Activated CD8-positive, alpha-beta memory T cell treated with anti-CD3 and anti-CD28 coated beads for 36 hours (primary cell): ENCODE results near the gene CCDC106. TPM values are rescaled to one million over a fixed set of nuclear protein-coding genes. Genes with fewer than 3 reads are reported as not detected.

Source experiments
- CTCF ChIA-PET: fragments of 350-600 bp; sonication (Branson Sonifier 250); formaldehyde crosslinking; loops from one replicate; lab custom pipeline; 2021; ENCODE audit warnings: antibody characterized with exemption; lab: Charles Lee
- POLR2A ChIA-PET: fragments of 350-600 bp; sonication (Branson Sonifier 250); formaldehyde crosslinking; loops from one replicate; lab custom pipeline; 2021; ENCODE audit warnings: antibody characterized with exemption; lab: Charles Lee
- total RNA-seq, 2 experiments: library from RNA; stranded (reverse); gene quantifications; one replicate each; pipeline ENCODE4 v1.2.3, GENCODE V29; 2021

Gene CCDC106
- total RNA-seq, 2 experiments from 2014 or later, result 4.3 to 4.4 TPM

DNA sequence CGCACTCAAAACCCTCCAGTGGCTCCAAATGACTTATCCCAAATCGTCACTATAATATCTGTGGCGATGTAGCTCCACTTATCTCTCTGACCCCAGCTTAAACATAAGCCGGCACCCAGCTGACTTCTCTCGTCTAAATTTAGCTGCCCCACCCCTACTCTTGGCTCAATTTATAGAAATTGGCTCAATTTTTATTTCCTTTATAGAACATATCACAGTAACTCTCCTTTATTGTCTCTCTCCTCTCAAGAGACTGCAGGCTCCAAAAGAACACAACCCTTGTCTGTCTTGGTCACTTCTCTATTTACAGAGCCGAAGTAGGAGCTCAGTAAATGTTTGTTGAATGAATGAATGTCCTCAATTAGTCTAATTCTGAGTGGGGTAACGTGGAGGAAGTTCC lies 24.5 kb upstream of the CCDC106 start:
- POLR2A ChIA-PET, result no interaction called here
- CTCF ChIA-PET, result interaction anchor here (0.6 to 2.2 kb wide), 4 partner anchors 8 to 42 kb away, joined by 3 to 10 read pairs (median 4); partner anchors contain the start of genes FIZ1 and ZNF524

DNA sequence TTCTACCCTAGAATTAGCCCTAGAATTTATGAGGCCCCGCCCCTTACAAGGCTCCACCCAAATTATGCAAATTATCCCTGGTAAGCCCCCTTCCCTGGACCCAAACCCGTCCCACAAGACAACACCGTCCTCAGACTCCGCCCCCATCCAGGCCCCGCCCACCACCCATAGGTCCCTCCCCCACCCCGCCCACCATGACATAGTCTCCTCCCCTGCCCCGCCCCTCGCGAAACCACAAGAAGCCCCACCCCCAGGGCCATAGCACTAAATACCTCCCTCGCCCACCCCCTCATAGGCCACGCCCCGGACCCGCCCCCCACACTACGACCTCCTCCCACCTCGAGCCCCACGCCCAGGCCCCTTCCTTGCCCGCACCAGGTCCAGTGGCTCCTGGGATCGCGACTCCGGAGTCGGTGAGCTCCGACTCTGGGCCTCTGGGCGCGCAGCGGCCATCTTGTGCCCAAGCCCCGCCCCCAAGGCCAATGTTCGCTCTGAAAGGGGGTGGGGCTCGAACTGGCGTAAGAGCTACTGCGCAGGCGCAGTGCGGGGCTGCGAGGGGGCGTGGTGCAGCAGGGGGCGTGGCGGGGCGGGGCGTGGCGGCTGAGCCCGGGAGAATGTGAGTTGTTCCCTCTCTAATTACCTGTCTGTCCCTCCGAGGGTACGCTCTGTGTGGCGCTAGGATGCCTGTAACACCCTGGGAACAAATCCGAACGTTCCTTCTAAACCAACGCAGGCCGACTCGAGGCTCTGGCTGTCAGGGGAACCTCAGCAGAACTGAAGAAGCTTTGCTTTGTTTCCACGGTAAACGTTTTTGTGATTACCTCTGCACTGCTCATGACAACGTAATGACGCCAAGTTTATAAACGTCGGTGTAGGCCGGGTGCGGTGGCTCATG lies 23.7 kb upstream of the CCDC106 start, which contains the start of gene ZNF784:
TSS of gene ZNF784 (minus strand) at position 458 of the 895 bp plus-strand sequence. CDS start at position 453, 5 bp downstream.
- ChIA-PET POLR2A (interaction anchor here (0.5 to 1.2 kb wide), 6 partner anchors 18 to 240 kb away, joined by 3 to 6 read pairs (median 5); partner anchors contain the start of genes FIZ1, ZNF524 and ZNF865), CTCF (interaction anchor here (0.6 to 3.2 kb wide), 9 partner anchors 8 to 120 kb away, joined by 3 to 19 read pairs (median 6); partner anchors contain the start of genes FIZ1, ZNF524 and ZNF865)

DNA sequence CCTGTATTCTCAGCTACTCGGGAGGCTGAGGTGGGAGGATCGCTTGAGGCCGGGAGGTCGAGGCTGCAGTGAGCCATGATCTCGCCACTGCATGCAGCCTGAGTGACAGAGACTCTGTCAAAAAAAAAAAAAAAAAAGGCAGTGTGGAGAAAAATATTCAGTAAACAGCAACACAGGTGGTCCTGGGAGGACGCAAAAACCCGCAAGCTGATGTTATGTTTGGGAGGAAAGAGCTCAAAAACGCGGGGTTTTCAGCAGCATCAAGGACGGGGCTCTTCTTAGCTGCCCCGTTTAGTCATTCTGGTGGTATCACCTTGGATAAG lies 23.0 kb upstream of the CCDC106 start:
- POLR2A ChIA-PET, result interaction anchor here (0.7 to 1.2 kb wide), 5 partner anchors 18 to 240 kb away, joined by 3 to 6 read pairs (median 4); partner anchors contain the start of genes FIZ1, ZNF524 and ZNF865
- CTCF ChIA-PET, result interaction anchor here (0.6 to 3.2 kb wide), 10 partner anchors 8 to 148 kb away, joined by 3 to 19 read pairs (median 6); partner anchors contain the start of genes FIZ1, ZNF524, ZNF628 and ZNF865

DNA sequence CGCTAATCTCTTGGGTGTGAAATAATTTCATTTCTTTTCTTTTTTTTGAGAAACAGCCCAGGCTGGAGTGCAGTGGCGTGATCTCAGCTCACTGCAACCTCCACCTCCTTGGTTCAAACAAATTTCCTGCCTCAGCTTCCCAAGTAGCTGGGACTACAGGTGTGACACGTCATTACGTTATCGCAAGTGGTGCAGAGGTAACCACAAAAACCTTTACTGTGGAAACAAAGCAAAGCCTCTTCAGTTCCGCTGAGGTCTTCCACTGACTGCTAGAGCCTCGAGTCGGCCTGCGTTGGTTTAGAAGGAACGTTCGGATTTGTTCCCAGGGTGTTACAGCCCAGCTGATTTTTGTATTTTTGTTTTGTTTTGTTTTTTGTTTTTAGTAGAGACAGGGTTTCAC lies 21.7 kb upstream of the CCDC106 start:
- ChIA-PET CTCF (interaction anchor here (0.9 to 3.2 kb wide), 9 partner anchors 11 to 158 kb away, joined by 3 to 19 read pairs (median 6); partner anchors contain the start of genes ZNF628 and ZNF865), POLR2A (interaction anchor here (0.9 kb wide), 1 partner anchor 17 kb away, joined by 3 read pairs; the partner anchor contains the start of gene ZNF581)

DNA sequence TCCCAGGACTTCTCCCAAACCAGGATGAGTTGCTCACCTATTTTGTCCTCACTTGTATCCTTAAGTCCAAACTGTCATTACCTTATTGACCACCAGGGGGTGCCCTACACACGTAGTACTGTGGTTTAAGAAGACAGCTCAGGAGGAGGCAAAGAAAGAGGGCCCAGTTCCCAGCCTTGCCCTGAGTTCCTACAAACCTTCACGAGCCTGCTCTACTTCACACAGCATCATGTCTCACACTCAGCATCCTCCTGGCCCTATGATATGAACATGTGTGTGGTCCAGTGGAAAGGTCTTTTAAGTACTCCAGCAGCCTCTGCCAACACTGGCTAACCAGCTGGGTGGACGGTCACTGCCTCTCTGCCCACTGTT lies 15.6 kb upstream of the CCDC106 start:
- ChIA-PET CTCF (interaction anchor here (0.9 to 4.8 kb wide), 24 partner anchors 8 to 491 kb away, joined by 3 to 59 read pairs (median 6); partner anchors contain the start of genes FIZ1, U2AF2, ZNF581 and ZNF784), POLR2A (interaction anchor here (0.8 to 1.0 kb wide), 2 partner anchors 22 to 155 kb away, joined by 4 to 5 read pairs; partner anchors contain the start of gene U2AF2)

DNA sequence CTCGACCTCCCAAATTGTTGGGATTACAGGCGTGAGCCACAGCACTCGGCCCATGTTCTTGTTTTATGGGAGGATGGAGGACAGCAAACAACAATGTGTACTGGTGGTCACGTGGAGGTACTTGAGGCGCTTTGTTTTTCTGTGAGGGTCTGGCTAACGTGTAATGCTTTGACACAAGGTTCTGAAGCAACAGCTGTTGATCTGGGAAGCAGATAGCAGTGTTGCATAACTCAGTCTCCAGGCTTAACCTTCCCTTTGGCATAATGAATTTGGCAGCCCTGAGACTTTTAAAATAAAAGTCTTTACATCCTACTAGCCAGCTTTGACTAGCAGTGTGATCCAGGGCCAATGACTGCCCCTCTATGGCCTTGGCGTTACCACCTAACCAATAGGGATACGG lies 14.2 kb upstream of the CCDC106 start:
- POLR2A ChIA-PET, result interaction anchor here (0.7 kb wide), 1 partner anchor 27 kb away, joined by 7 read pairs; no protein-coding TSS in a partner anchor

DNA sequence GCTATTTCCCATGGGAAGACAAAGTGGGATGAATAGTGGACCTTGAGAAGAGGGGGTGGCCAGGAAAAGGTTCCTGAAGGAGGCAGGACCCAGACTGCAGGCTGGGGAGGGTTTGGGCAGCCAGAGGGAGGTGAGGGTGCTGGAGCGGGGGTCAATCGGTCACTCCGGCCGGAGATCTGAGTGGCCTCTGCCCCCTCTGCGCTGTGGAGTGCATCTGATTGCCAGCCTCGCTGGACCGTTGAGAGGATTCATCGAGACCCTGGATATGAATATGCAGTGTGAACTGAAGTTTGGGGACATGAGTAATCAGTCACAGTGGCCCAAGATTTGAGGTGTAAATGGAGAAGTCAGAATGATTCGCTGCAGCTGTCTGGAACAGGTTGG lies 12.7 kb upstream of the CCDC106 start:
- ChIA-PET CTCF (interaction anchor here (1.0 to 3.4 kb wide), 3 partner anchors 7 to 168 kb away, joined by 3 to 19 read pairs (median 9); partner anchors contain the start of gene ZNF581), POLR2A (interaction anchor here (0.9 to 1.4 kb wide), 4 partner anchors 10 to 159 kb away, joined by 3 read pairs; partner anchors contain the start of genes ZNF628 and ZNF865)

More for the DNA sequence above, 14.2 kb upstream of the CCDC106 start:
- CTCF ChIA-PET, result interaction anchor here (0.7 to 4.8 kb wide), 13 partner anchors 9 to 175 kb away, joined by 3 to 59 read pairs (median 6); partner anchors contain the start of genes U2AF2, ZNF581 and ZNF784

DNA sequence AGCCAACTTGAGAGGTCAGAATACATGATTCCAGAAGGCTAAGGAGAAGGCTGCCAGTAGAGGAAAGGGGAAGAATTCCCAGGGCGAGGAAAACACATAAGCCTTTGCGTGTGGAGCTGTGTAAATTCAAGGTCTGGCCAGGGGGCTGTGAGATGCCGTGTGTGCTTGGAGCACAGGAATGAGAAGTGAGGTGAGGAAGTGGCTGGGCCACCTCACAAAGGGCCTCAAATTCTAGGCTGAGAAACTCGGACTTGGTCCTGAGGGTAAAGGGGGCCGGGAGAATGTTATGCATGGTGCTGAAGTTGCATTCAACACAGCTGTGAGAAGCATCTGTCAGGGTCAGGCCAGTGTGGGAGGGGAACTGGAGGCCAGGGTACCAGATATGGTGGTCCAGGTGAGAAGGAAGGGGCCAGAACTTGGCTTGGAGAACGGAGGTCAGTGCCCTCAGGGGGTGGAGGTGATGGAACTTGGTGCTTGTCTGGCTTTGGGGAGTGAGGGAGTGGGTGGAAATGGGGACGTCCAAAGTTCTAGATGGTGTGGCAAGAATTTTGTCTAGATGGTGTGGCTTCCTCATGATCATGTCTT lies 12.1 kb upstream of the CCDC106 start:
- CTCF ChIA-PET, result interaction anchor here (0.6 to 2.0 kb wide), 6 partner anchors 8 to 169 kb away, joined by 3 to 9 read pairs (median 4); partner anchors contain the start of gene ZNF784
- POLR2A ChIA-PET, result interaction anchor here (1.4 kb wide), 1 partner anchor 9 kb away, joined by 3 read pairs; no protein-coding TSS in a partner anchor

DNA sequence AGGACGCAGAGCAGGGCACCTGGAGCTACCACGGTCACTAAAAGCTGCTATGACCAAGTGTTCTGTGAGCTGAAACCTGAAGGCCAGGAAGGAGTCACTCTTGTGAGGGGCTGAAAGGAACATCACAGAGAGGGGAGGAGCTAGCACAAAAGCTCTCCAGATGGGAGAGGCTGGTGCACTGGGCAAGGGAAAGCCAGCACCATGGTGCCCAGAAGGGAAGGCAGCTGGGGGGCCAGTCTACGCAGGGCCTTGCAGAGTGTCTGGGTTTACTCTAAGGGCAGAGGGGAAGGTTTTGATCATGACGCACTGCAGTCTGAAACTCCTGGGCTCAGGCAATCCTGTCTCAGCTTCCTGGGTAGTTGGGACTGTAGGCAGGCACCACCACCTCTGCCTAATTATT lies 11.3 kb upstream of the CCDC106 start:
- ChIA-PET POLR2A (interaction anchor here (1.4 kb wide), 1 partner anchor 9 kb away, joined by 3 read pairs; no protein-coding TSS in a partner anchor), CTCF (interaction anchor here (0.8 to 2.0 kb wide), 6 partner anchors 9 to 169 kb away, joined by 3 to 9 read pairs (median 5); partner anchors contain the start of genes CCDC106 and ZNF784)

DNA sequence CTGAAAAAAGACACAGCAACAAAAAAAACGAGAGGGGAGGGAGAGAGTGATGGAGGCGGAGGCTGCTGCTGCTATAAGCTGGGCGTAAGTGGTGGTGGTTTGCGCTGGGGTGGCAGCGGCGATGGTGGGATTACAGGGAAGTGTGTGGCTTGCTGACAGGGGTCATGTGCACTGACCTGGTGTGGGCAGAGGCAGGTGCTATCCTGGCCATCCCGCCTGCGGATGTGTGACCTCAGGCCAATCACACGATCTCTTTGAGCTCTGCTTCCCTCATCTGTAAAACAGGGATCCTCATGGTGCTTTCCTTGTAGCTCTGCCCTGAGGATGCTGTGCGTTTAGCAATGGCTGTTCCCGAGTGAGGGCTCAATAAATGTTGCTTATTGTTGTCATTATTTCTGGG lies 10.5 kb upstream of the CCDC106 start:
- POLR2A ChIA-PET, result interaction anchor here (1.2 kb wide), 1 partner anchor 161 kb away, joined by 3 read pairs; the partner anchor contains the start of gene ZNF628
- CTCF ChIA-PET, result interaction anchor here (1.5 to 2.2 kb wide), 5 partner anchors 10 to 133 kb away, joined by 3 to 16 read pairs (median 7); partner anchors contain the start of genes CCDC106 and ZNF784

DNA sequence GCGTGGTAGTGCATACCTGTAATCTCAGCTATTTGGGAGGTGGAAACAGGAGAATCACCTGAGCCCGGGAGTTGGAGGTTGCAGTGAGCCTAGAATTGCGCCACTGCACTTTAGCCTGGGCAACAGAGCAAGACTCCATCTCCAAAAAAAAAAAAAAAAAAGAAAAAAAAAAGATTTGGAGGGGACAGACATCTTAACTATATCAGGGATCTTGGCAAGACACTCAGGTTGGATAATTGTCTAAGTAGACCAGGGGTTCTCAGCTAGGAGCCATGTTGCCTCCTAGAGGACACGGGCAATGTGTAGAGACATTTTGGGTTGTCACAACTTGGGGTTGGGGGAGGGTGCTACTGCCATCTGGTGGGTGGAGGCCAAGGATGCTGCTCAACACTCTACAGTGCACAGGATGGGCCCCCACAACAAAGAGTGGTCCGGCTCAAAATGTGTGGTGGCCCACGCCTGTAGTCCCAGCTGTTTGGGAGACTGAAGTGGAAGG lies 9.1 kb upstream of the CCDC106 start:
- ChIA-PET CTCF (interaction anchor here (0.6 to 2.2 kb wide), 12 partner anchors 9 to 390 kb away, joined by 3 to 16 read pairs (median 4); partner anchors contain the start of gene FIZ1), POLR2A (interaction anchor here (0.7 kb wide), 1 partner anchor 168 kb away, joined by 8 read pairs; no protein-coding TSS in a partner anchor)

DNA sequence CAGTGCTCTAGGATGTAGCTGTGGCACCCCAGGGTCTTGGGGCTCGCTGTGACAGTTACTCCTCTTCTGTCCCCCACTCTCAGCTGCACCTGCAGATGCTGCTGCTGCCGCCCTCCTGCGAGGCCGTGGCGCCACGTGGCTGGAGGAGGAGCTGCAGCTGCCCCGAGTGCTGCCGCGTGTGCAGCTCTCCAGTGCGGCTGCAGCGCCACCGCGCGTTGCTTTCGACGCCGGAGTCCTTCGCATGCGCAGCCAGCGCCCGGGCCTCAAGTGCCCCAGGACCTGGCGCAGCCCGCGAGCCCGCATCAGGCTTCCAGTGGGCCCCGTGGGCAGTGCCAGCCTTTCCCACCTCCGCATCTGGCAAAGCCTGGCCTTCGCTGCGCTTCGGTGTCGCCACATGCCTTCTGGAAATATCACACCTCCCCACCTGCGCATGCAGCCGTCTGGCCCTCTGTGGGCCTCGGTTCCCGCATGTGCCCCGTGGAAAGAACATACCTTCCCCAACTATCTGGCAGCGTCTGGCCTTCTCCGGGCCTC lies 7.9 kb upstream of the CCDC106 start:
- POLR2A ChIA-PET, result no interaction called here
- CTCF ChIA-PET, result interaction anchor here (0.6 to 2.2 kb wide), 5 partner anchors 13 to 515 kb away, joined by 3 to 7 read pairs (median 5); partner anchors contain the start of gene FIZ1

DNA sequence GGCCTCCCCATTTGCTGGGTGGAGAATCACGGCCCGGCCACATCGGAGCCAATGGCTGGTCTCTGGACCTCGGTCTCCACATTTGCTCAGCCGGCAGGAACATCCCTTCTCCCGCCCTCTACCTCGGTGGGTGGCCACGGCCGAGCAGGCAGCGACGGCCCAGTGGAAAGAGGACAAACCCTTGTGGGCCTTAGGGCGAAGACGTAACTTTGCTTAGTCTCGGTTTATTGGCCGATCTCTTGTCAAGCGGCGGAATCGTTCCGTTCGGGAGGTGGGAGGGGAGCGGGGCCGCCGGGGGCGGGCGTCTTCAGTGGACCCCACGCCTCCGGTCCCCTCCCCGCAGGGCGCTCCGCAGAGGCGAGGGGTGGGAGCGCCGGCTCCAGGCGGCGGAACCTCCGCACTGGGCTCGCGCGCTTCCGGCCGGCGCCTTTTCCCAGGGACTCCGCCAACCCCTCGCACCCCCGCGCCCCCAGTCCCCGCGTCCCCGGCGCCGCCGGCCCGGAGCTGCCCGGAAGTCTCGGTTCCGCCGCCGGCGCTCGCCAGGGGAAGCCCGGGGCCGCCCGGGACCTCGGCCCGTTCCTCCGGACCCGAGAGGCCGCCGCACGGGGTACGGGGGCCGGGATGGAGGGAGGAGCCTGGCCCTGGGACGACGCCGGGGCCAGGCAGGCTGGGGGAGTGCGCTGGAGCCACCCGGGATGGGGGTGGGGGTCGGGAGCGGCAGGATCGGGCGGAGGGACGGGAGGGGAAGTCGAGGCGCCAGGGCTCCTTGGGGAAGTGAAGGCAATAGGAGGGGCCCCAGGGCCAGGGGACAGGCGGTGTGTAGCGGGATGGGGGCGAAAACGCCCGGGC lies 7.2 kb upstream of the CCDC106 start, which contains the start of gene ZNF580:
TSS of gene ZNF580 (plus strand) at position 426 of the 849 bp plus-strand sequence. CDS start 1,507 bp downstream, outside the sequence.
- POLR2A ChIA-PET, result no interaction called here
- CTCF ChIA-PET, result interaction anchor here (1.5 to 2.2 kb wide), 3 partner anchors 12 to 137 kb away, joined by 3 to 7 read pairs (median 5); no protein-coding TSS in a partner anchor

DNA sequence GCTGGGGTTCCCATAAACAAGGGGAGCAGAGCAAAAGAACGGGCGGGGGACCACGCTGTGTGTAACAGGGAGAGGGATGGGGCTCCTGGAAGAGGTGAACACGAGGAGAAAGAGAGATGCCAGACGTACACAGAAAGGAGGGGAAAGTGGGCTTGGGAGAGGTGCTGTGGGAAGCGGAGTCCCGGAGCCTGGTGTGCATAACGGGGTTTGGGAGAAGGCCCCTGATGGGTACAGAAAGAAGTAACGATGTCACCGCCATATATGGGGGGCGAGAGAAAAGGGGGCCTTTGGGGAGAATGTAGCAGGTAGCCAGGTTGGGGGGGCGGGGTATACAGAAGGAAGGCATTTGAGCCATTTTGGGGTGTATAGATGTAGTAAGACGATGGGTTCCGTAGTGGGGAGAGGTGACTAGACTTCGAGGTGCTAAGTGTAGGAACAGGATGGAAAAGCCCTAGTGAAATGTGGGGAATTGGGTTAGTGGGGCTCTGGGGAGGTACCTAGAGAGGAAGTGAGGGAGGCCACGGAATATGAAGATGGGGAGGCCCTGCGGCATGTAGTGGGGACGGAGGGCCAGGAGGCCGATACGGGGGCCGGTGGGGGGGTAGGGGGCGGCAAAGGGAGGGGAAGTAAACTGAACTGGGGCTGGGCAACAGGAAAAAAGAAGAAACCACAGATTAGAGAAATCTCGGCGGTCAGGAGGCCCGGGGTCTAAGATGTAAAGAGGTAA lies 6.4 kb upstream of the CCDC106 start:
- ChIA-PET CTCF (interaction anchor here (0.9 to 4.1 kb wide), 6 partner anchors 8 to 138 kb away, joined by 3 to 26 read pairs (median 6); partner anchors contain the start of genes U2AF2 and ZNF865), POLR2A (no interaction called here)
